ENCODE measurements around the gene SPON2.
A peak's percentile ranks its signal among the peaks of the same experiment; 100 is the strongest.

Gene SPON2

GRCh38 chr4:1198098-1198844, 25.9 kb upstream of the SPON2 start:
- no peak overlapping the region for H2AFZ ChIP-seq (ENCODE audit: low read length)
- H3K79me1 ChIP-seq (ENCODE audit: low read depth, low read length), result no peaks in the 10 kb centered on the region
- H3K36me3 ChIP-seq (replicated peaks in 1 of 2; ENCODE audit: control insufficient read depth in 2 of 2, insufficient read depth in 2 of 2, low read length in 2 of 2), result no peaks in the 10 kb centered on the region
- H2BK12ac ChIP-seq (ENCODE audit: low read length), result no peak overlapping the region
- DNase-seq (ENCODE audit: low spot score), result no peak
- H3K4me3 ChIP-seq (ENCODE audit: low read length in 2 of 2), result no peak overlapping the region
- H3K18ac ChIP-seq (ENCODE audit: low read length), result no peak overlapping the region
- WGBS, 2 donors (ENCODE audit: extremely low coverage in 2 of 2, insufficient read length in 2 of 2, insufficient replicate concordance in 1 of 2), result no CpG with 5 or more reads among the region's 24 CpGs
- H3K4me1 ChIP-seq (ENCODE audit: control insufficient read depth in 2 of 2, insufficient read depth in 1 of 2, low read depth in 1 of 2, low read length in 2 of 2), result no peaks in the 10 kb centered on the region
- H3K9ac ChIP-seq (ENCODE audit: low read depth, low read length, poor library complexity), result no peak overlapping the region
- no peak overlapping the region for H3K4me2 ChIP-seq (ENCODE audit: insufficient read depth, low read length, poor library complexity, severe bottlenecking)
- no peak overlapping the region for H3K27ac ChIP-seq (replicated peaks; ENCODE audit: low read length)
- no peak overlapping the region for H3K4ac ChIP-seq (ENCODE audit: low read length)
- no peak overlapping the region for H3K23ac ChIP-seq (ENCODE audit: low read depth, low read length, poor library complexity)
- no peak overlapping the region for H4K8ac ChIP-seq (ENCODE audit: low read depth, low read length)
- H2BK15ac ChIP-seq (ENCODE audit: low read length), result no peak overlapping the region
- H3K27me3 ChIP-seq (ENCODE audit: control insufficient read depth in 3 of 3, insufficient read depth in 3 of 3, low read depth in 1 of 3, low read length in 3 of 3), result peaks cover 0 to 6% (median 0%) of the 10 kb centered on the region in 3 experiments
- H2BK120ac ChIP-seq (ENCODE audit: low read depth, low read length), result no peak overlapping the region
- no peak overlapping the region for H2AK5ac ChIP-seq (ENCODE audit: low read depth, low read length)
- no peak overlapping the region for H2BK5ac ChIP-seq (ENCODE audit: low read length)
- no peak overlapping the region for H3K14ac ChIP-seq (ENCODE audit: low read length)
- H4K91ac ChIP-seq (ENCODE audit: low read depth, low read length, poor library complexity), result no peak overlapping the region
- no peaks in the 10 kb centered on the region for H3K9me3 ChIP-seq (replicated peaks in 1 of 2; ENCODE audit: control insufficient read depth in 2 of 2, insufficient read depth in 1 of 2, low read depth in 1 of 2, low read length in 2 of 2)

GRCh38 chr4:1196421-1197183, 24.2 kb upstream of the SPON2 start:
- Histone ChIP-seq H2BK15ac (ENCODE audit: low read length) (no peak overlapping the region), H2BK5ac (ENCODE audit: low read length) (no peak overlapping the region), H3K9me3 (replicated peaks in 1 of 2; ENCODE audit: control insufficient read depth in 2 of 2, insufficient read depth in 1 of 2, low read depth in 1 of 2, low read length in 2 of 2) (peaks cover 0 to 1% of the 10 kb centered on the region in 2 donors), H3K79me1 (ENCODE audit: low read depth, low read length) (no peaks in the 10 kb centered on the region), H2BK120ac (ENCODE audit: low read depth, low read length) (peak overlapping the region; percentile 72), H2AK5ac (ENCODE audit: low read depth, low read length) (no peak overlapping the region), H3K4me3 (ENCODE audit: low read length in 2 of 2) (no peak overlapping the region), H3K27ac (replicated peaks; ENCODE audit: low read length) (no peak overlapping the region), H3K4me2 (ENCODE audit: insufficient read depth, low read length, poor library complexity, severe bottlenecking) (no peak overlapping the region), H4K8ac (ENCODE audit: low read depth, low read length) (no peak overlapping the region), H3K27me3 (ENCODE audit: control insufficient read depth in 3 of 3, insufficient read depth in 3 of 3, low read depth in 1 of 3, low read length in 3 of 3) (peaks cover 0 to 6% (median 0%) of the 10 kb centered on the region in 3 experiments), H3K9ac (ENCODE audit: low read depth, low read length, poor library complexity) (no peak overlapping the region), H3K18ac (ENCODE audit: low read length) (peak overlapping the region; percentile 51), H3K4ac (ENCODE audit: low read length) (peak overlapping the region; percentile 55), H3K14ac (ENCODE audit: low read length) (no peak overlapping the region), H2BK12ac (ENCODE audit: low read length) (no peak overlapping the region), H2AFZ (ENCODE audit: low read length) (no peak overlapping the region), H3K36me3 (replicated peaks in 1 of 2; ENCODE audit: control insufficient read depth in 2 of 2, insufficient read depth in 2 of 2, low read length in 2 of 2) (no peaks in the 10 kb centered on the region), H3K23ac (ENCODE audit: low read depth, low read length, poor library complexity) (peak overlapping the region; percentile 53), H4K91ac (ENCODE audit: low read depth, low read length, poor library complexity) (no peak overlapping the region), H3K4me1 (ENCODE audit: control insufficient read depth in 2 of 2, insufficient read depth in 1 of 2, low read depth in 1 of 2, low read length in 2 of 2) (no peaks in the 10 kb centered on the region)
- WGBS, 2 donors (ENCODE audit: extremely low coverage in 2 of 2, insufficient read length in 2 of 2, insufficient replicate concordance in 1 of 2), result no CpG with 5 or more reads among the region's 13 CpGs
- DNase-seq (ENCODE audit: low spot score), result no peak

- Histone ChIP-seq H3K36me3 (replicated peaks in 1 of 2; ENCODE audit: control insufficient read depth in 2 of 2, insufficient read depth in 2 of 2, low read length in 2 of 2) (no peaks in the 10 kb centered on the region), H3K4ac (ENCODE audit: low read length) (no peak overlapping the region), H3K4me1 (ENCODE audit: control insufficient read depth in 2 of 2, insufficient read depth in 1 of 2, low read depth in 1 of 2, low read length in 2 of 2) (no peaks in the 10 kb centered on the region), H3K18ac (ENCODE audit: low read length) (no peak overlapping the region), H3K27ac (replicated peaks; ENCODE audit: low read length) (no peak overlapping the region), H3K9ac (ENCODE audit: low read depth, low read length, poor library complexity) (no peak overlapping the region), H3K4me2 (ENCODE audit: insufficient read depth, low read length, poor library complexity, severe bottlenecking) (no peak overlapping the region), H2BK120ac (ENCODE audit: low read depth, low read length) (peak overlapping the region; percentile 72), H3K27me3 (ENCODE audit: control insufficient read depth in 3 of 3, insufficient read depth in 3 of 3, low read depth in 1 of 3, low read length in 3 of 3) (peaks cover 0 to 6% (median 0%) of the 10 kb centered on the region in 3 experiments), H3K23ac (ENCODE audit: low read depth, low read length, poor library complexity) (no peak overlapping the region), H4K91ac (ENCODE audit: low read depth, low read length, poor library complexity) (no peak overlapping the region), H2AFZ (ENCODE audit: low read length) (no peak overlapping the region), H2BK12ac (ENCODE audit: low read length) (no peak overlapping the region), H3K4me3 (ENCODE audit: low read length in 2 of 2) (no peak overlapping the region), H2BK5ac (ENCODE audit: low read length) (peak overlapping the region; percentile 24), H3K9me3 (replicated peaks in 1 of 2; ENCODE audit: control insufficient read depth in 2 of 2, insufficient read depth in 1 of 2, low read depth in 1 of 2, low read length in 2 of 2) (peaks cover 0 to 4% of the 10 kb centered on the region in 2 donors), H2AK5ac (ENCODE audit: low read depth, low read length) (peak overlapping the region; percentile 79), H2BK15ac (ENCODE audit: low read length) (no peak overlapping the region), H4K8ac (ENCODE audit: low read depth, low read length) (peak overlapping the region; percentile 17), H3K14ac (ENCODE audit: low read length) (peak overlapping the region; percentile 82), H3K79me1 (ENCODE audit: low read depth, low read length) (no peaks in the 10 kb centered on the region)
- no CpG with 5 or more reads among the region's 16 CpGs for WGBS, 2 donors (ENCODE audit: extremely low coverage in 2 of 2, insufficient read length in 2 of 2, insufficient replicate concordance in 1 of 2)
- DNase-seq (ENCODE audit: low spot score), result no peak
Measured at GRCh38 chr4:1195891-1196401, 23.6 kb upstream of the SPON2 start.

- Histone ChIP-seq H3K23ac (ENCODE audit: low read depth, low read length, poor library complexity) (no peak overlapping the region), H2BK15ac (ENCODE audit: low read length) (peak overlapping the region; percentile 49), H3K4me2 (ENCODE audit: insufficient read depth, low read length, poor library complexity, severe bottlenecking) (no peak overlapping the region), H2BK5ac (ENCODE audit: low read length) (peak overlapping the region; percentile 24), H3K9me3 (replicated peaks in 1 of 2; ENCODE audit: control insufficient read depth in 2 of 2, insufficient read depth in 1 of 2, low read depth in 1 of 2, low read length in 2 of 2) (peaks cover 0 to 4% of the 10 kb centered on the region in 2 donors), H3K18ac (ENCODE audit: low read length) (peak overlapping the region; percentile 57), H3K4me1 (ENCODE audit: control insufficient read depth in 2 of 2, insufficient read depth in 1 of 2, low read depth in 1 of 2, low read length in 2 of 2) (no peaks in the 10 kb centered on the region), H3K4me3 (ENCODE audit: low read length in 2 of 2) (no peak overlapping the region), H3K27ac (replicated peaks; ENCODE audit: low read length) (no peak overlapping the region), H4K91ac (ENCODE audit: low read depth, low read length, poor library complexity) (no peak overlapping the region), H3K27me3 (ENCODE audit: control insufficient read depth in 3 of 3, insufficient read depth in 3 of 3, low read depth in 1 of 3, low read length in 3 of 3) (peaks cover 0 to 6% (median 0%) of the 10 kb centered on the region in 3 experiments), H4K8ac (ENCODE audit: low read depth, low read length) (no peak overlapping the region), H3K14ac (ENCODE audit: low read length) (no peak overlapping the region), H3K36me3 (replicated peaks in 1 of 2; ENCODE audit: control insufficient read depth in 2 of 2, insufficient read depth in 2 of 2, low read length in 2 of 2) (no peaks in the 10 kb centered on the region), H2AK5ac (ENCODE audit: low read depth, low read length) (peak overlapping the region; percentile 56), H2BK120ac (ENCODE audit: low read depth, low read length) (no peak overlapping the region), H2BK12ac (ENCODE audit: low read length) (peak overlapping the region; percentile 10), H3K4ac (ENCODE audit: low read length) (no peak overlapping the region), H3K9ac (ENCODE audit: low read depth, low read length, poor library complexity) (no peak overlapping the region), H2AFZ (ENCODE audit: low read length) (no peak overlapping the region), H3K79me1 (ENCODE audit: low read depth, low read length) (no peaks in the 10 kb centered on the region)
- DNase-seq (ENCODE audit: low spot score), result no peak
- no CpG with 5 or more reads among the region's 29 CpGs for WGBS, 2 donors (ENCODE audit: extremely low coverage in 2 of 2, insufficient read length in 2 of 2, insufficient replicate concordance in 1 of 2)
Measured at GRCh38 chr4:1195109-1195671, 22.8 kb upstream of the SPON2 start.
